ENCODE measurements around the gene FMNL2.

FMNL2 gene

GRCh38 chr2:152488075-152488474, 153.1 kb downstream of the FMNL2 start:
- TF ChIP-seq CTCF (IDR thresholded peaks at IDR 0.05), result no peak
- no peak for TF ChIP-seq ZFX (IDR thresholded peaks at IDR 0.05; ENCODE audit: borderline replicate concordance)
- no peak overlapping the region for H3K27ac ChIP-seq

- H3K27ac ChIP-seq, result no peak overlapping the region
- TF ChIP-seq ZFX (IDR thresholded peaks at IDR 0.05; ENCODE audit: borderline replicate concordance), result no peak
- TF ChIP-seq CTCF (IDR thresholded peaks at IDR 0.05), result no peak
Measured at GRCh38 chr2:152489364-152489763, 154.4 kb downstream of the FMNL2 start.

- TF ChIP-seq CTCF (IDR thresholded peaks at IDR 0.05) (no peak), ZFX (IDR thresholded peaks at IDR 0.05; ENCODE audit: borderline replicate concordance) (no peak)
- no peak overlapping the region for H3K27ac ChIP-seq
Measured at GRCh38 chr2:152490686-152491455, 155.9 kb downstream of the FMNL2 start.

- TF ChIP-seq CTCF (IDR thresholded peaks at IDR 0.05) (no peak), ZFX (IDR thresholded peaks at IDR 0.05; ENCODE audit: borderline replicate concordance) (no peak)
Measured at GRCh38 chr2:152492131-152492530, 157.2 kb downstream of the FMNL2 start.

GRCh38 chr2:152492911-152493310, 157.9 kb downstream of the FMNL2 start:
- no peak overlapping the region for H3K27ac ChIP-seq
- TF ChIP-seq CTCF (IDR thresholded peaks at IDR 0.05) (no peak), ZFX (IDR thresholded peaks at IDR 0.05; ENCODE audit: borderline replicate concordance) (no peak)

More at GRCh38 chr2:152492131-152492530, 157.2 kb downstream of the FMNL2 start:
- no peak overlapping the region for H3K27ac ChIP-seq

- no peak overlapping the region for H3K27ac ChIP-seq
- TF ChIP-seq CTCF (IDR thresholded peaks at IDR 0.05) (no peak), ZFX (IDR thresholded peaks at IDR 0.05; ENCODE audit: borderline replicate concordance) (no peak)
Measured at GRCh38 chr2:152493417-152493816, 158.4 kb downstream of the FMNL2 start.

GRCh38 chr2:152493945-152494528, 159.1 kb downstream of the FMNL2 start:
- no peak overlapping the region for H3K27ac ChIP-seq
- no peak for TF ChIP-seq CTCF (IDR thresholded peaks at IDR 0.05)
- TF ChIP-seq ZFX (IDR thresholded peaks at IDR 0.05; ENCODE audit: borderline replicate concordance), result no peak
